Measurements from ENCODE around the gene OR4C15. TPM values are rescaled to one million over a fixed set of nuclear protein-coding genes. Genes with fewer than 3 reads are reported as not detected.

OR4C15 gene
- total RNA-seq, result not detected

GRCh38 chr11:55554169-55554568 lies at the start of gene OR4C15:
OR4C15 (plus strand) TSS chr11:55554469; CDS start chr11:55554469, 0 bp downstream.
- Mint-ChIP-seq H3K9me3 (peaks cover 30% of the 10 kb centered on the region), H3K4me1 (no peaks in the 10 kb centered on the region), H3K4me3 (no peak within 1 kb of the TSS), H3K27ac (no peak within 1 kb of the TSS), H3K36me3 (ENCODE audit: low read depth) (no peaks in the 10 kb centered on the region), H3K27me3 (no peaks in the 10 kb centered on the region)
- ChIA-PET CTCF (no interaction called here), POLR2A (no interaction called here)
- DNase-seq, result no peak

- Mint-ChIP-seq H3K4me3 (no peak within 1 kb of the TSS), H3K9me3 (peaks cover 22% of the 10 kb centered on the region), H3K4me1 (no peaks in the 10 kb centered on the region), H3K27ac (no peak within 1 kb of the TSS), H3K27me3 (no peaks in the 10 kb centered on the region), H3K36me3 (ENCODE audit: low read depth) (peaks cover 2% of the 10 kb centered on the region)
- DNase-seq, result no peak
- CTCF ChIA-PET, result no interaction called here
- POLR2A ChIA-PET, result no interaction called here
Measured at GRCh38 chr11:55571828-55572227, 17.6 kb downstream of the OR4C15 start, which contains the start of gene OR4C16. OR4C16 (plus strand) TSS chr11:55572128; CDS start chr11:55572128, 0 bp downstream.

DNA sequence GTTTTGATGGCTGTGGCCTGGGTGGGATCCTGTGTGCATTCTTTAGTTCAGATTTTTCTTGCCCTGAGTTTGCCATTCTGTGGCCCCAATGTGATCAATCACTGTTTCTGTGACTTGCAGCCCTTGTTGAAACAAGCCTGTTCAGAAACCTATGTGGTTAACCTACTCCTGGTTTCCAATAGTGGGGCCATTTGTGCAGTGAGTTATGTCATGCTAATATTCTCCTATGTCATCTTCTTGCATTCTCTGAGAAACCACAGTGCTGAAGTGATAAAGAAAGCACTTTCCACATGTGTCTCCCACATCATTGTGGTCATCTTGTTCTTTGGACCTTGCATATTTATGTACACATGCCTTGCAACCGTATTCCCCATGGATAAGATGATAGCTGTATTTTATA lies 18.3 kb downstream of the OR4C15 start:
- H3K36me3 Mint-ChIP-seq (ENCODE audit: low read depth), result peaks cover 2% of the 10 kb centered on the region
- H3K9me3 Mint-ChIP-seq, result peaks cover 26% of the 10 kb centered on the region
- CTCF ChIA-PET, result no interaction called here
- H3K27me3 Mint-ChIP-seq, result no peaks in the 10 kb centered on the region
- POLR2A ChIA-PET, result no interaction called here
- no peaks in the 10 kb centered on the region for H3K4me1 Mint-ChIP-seq
- H3K27ac Mint-ChIP-seq, result no peak overlapping the region
- no peak overlapping the region for H3K4me3 Mint-ChIP-seq
- DNase-seq, result no peak

Other genes starting within 250 kb of the OR4C15 start
- gene OR4A16, start 211.3 kb upstream of the OR4C15 start, total RNA-seq, result not detected
- not detected for gene OR4A15, start 186.5 kb upstream of the OR4C15 start, total RNA-seq
- not detected for gene OR4C16, start 17.7 kb downstream of the OR4C15 start, total RNA-seq
- not detected for gene OR4C11, start 53.2 kb downstream of the OR4C15 start, total RNA-seq
- gene OR4P4, start 80.6 kb downstream of the OR4C15 start, total RNA-seq, result not detected
- not detected for gene OR4S2, start 93.9 kb downstream of the OR4C15 start, total RNA-seq
- gene OR4C6, start 107.7 kb downstream of the OR4C15 start, total RNA-seq, result not detected
- not detected for gene OR5D13, start 219.0 kb downstream of the OR4C15 start, total RNA-seq
- gene OR5D14, start 241.1 kb downstream of the OR4C15 start, total RNA-seq, result not detected

All from activated CD4-positive, alpha-beta T cell treated with anti-CD3 and anti-CD28 coated beads, Interleukin-2, amount 10 ng/mL, durations not matched to agents 7 days and 5 days (primary cell).